Tibial nerve (tissue), 4 donors: ENCODE results near the gene MAGI1.

Experiments used
- EP300 ChIP-seq, 2 donors: sonication (generic); formaldehyde crosslinking; IDR thresholded peaks; one replicate each; pipeline ENCODE4 v1.6.1; 2017; ENCODE audit warnings: antibody characterized with exemption in 2 of 2, mild to moderate bottlenecking in 1 of 2
- POLR2A ChIP-seq, 2 donors: fragments of 450-650 bp; IDR thresholded peaks; one replicate each; pipeline ENCODE4 v1.6.1; 2017; ENCODE audit warnings: antibody characterized with exemption in 2 of 2, mild to moderate bottlenecking in 2 of 2, moderate library complexity in 2 of 2
- TF ChIP-seq, protein P1 (sequence below), 5 experiments: fragments of 200-600 bp in 3 of 5; fragments of 450-650 bp in 2 of 5; sonication (generic) in 3 of 5; IDR thresholded peaks; one replicate each; pipeline ENCODE4 v1.5.1; 2016 to 2019; ENCODE audit warnings: antibody characterized with exemption in 5 of 5, mild to moderate bottlenecking in 3 of 5, moderate library complexity in 2 of 5

- TF ChIP-seq, protein P1, sequence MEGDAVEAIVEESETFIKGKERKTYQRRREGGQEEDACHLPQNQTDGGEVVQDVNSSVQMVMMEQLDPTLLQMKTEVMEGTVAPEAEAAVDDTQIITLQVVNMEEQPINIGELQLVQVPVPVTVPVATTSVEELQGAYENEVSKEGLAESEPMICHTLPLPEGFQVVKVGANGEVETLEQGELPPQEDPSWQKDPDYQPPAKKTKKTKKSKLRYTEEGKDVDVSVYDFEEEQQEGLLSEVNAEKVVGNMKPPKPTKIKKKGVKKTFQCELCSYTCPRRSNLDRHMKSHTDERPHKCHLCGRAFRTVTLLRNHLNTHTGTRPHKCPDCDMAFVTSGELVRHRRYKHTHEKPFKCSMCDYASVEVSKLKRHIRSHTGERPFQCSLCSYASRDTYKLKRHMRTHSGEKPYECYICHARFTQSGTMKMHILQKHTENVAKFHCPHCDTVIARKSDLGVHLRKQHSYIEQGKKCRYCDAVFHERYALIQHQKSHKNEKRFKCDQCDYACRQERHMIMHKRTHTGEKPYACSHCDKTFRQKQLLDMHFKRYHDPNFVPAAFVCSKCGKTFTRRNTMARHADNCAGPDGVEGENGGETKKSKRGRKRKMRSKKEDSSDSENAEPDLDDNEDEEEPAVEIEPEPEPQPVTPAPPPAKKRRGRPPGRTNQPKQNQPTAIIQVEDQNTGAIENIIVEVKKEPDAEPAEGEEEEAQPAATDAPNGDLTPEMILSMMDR (IDR thresholded peaks at IDR 0.05) = no peak
- no peak for TF ChIP-seq POLR2A (IDR thresholded peaks at IDR 0.05)
- TF ChIP-seq EP300 (IDR thresholded peaks at IDR 0.05) = no peak
These were observed 255.6 kb downstream of the MAGI1 start for GRCh38 chr3:65783117-65783516.
